IPS-18c (cell line): Measurements from ENCODE around the gene ZFP1.
"Not testable (repeated sequence)": the region's sequence is repeated elsewhere in the genome, so short reads cannot be mapped to it uniquely, and the experiment has no call there.

Experiments used
- H3K4me3 ChIP-seq: 2 replicates; pipeline ENCODE4 v1.7.0; 2013; ENCODE audit warnings: low read depth, mild to moderate bottlenecking, low read length, moderate library complexity; ENCODE audit not compliant: insufficient read depth
- H3K9me3 ChIP-seq: one replicate; pipeline ENCODE4 v1.6.1; 2013; ENCODE audit warnings: mild to moderate bottlenecking, low read length, moderate library complexity; ENCODE audit not compliant: control insufficient read depth, insufficient read depth

ZFP1 gene

GRCh38 chr16:75207831-75208230 lies 59.5 kb downstream of the ZFP1 start:
- Histone ChIP-seq H3K9me3 (no peaks in the 10 kb centered on the region), H3K4me3 (no peak overlapping the region)

GRCh38 chr16:75208242-75208825 lies 60.0 kb downstream of the ZFP1 start:
- Histone ChIP-seq H3K9me3 (no peaks in the 10 kb centered on the region), H3K4me3 (no peak overlapping the region)

GRCh38 chr16:75208861-75209505 lies 60.7 kb downstream of the ZFP1 start:
- no peak overlapping the region for H3K4me3 ChIP-seq
- no peaks in the 10 kb centered on the region for H3K9me3 ChIP-seq

GRCh38 chr16:75209514-75209913 lies 61.2 kb downstream of the ZFP1 start:
- not testable (repeated sequence) for H3K4me3 ChIP-seq

GRCh38 chr16:75209944-75210343 lies 61.6 kb downstream of the ZFP1 start:
- no peak overlapping the region for H3K4me3 ChIP-seq
- no peaks in the 10 kb centered on the region for H3K9me3 ChIP-seq

More at GRCh38 chr16:75209514-75209913, 61.2 kb downstream of the ZFP1 start:
- not testable (repeated sequence) for H3K9me3 ChIP-seq

GRCh38 chr16:75211286-75211685 lies 63.0 kb downstream of the ZFP1 start:
- not testable (repeated sequence) for H3K4me3 ChIP-seq, H3K9me3 ChIP-seq

GRCh38 chr16:75216127-75216526 lies 67.8 kb downstream of the ZFP1 start:
- H3K9me3 ChIP-seq = no peaks in the 10 kb centered on the region
- H3K4me3 ChIP-seq = no peak overlapping the region

- H3K4me3 ChIP-seq = no peak overlapping the region
Measured at GRCh38 chr16:75216576-75216975, 68.3 kb downstream of the ZFP1 start.

GRCh38 chr16:75217389-75217851 lies 69.1 kb downstream of the ZFP1 start:
- Histone ChIP-seq H3K4me3 (no peak overlapping the region), H3K9me3 (no peaks in the 10 kb centered on the region)

More at GRCh38 chr16:75216576-75216975, 68.3 kb downstream of the ZFP1 start:
- H3K9me3 ChIP-seq = no peaks in the 10 kb centered on the region

- H3K4me3 ChIP-seq = no peak within 1 kb of the TSS
- no peaks in the 10 kb centered on the region for H3K9me3 ChIP-seq
Measured at GRCh38 chr16:75218256-75219076, 70.1 kb downstream of the ZFP1 start, which contains the start of gene CTRB1. TSS of gene CTRB1 (plus strand) at chr16:75218988. CDS start at chr16:75219008, 20 bp downstream.

GRCh38 chr16:75219088-75219487 lies 70.8 kb downstream of the ZFP1 start:
- H3K4me3 ChIP-seq = no peak overlapping the region
- H3K9me3 ChIP-seq = no peaks in the 10 kb centered on the region

- Histone ChIP-seq H3K9me3 (no peaks in the 10 kb centered on the region), H3K4me3 (no peak overlapping the region)
Measured at GRCh38 chr16:75219838-75220237, 71.5 kb downstream of the ZFP1 start.
